CD4-positive, alpha-beta T cell treated with Interferon gamma for 1 hour (primary cell): ENCODE measurements around the gene TOR1A.
"Not testable (repeated sequence)": the region's sequence is repeated elsewhere in the genome, so short reads cannot be mapped to it uniquely, and the experiment has no call there.

Experiments used
- DNase-seq: peaks from one replicate; pipeline ENCODE4 v3.0.0-alpha.2; 2020

Gene TOR1A

GRCh38 chr9:129816501-129817435, 7.2 kb downstream of the TOR1A start:
- no peak for DNase-seq

DNA sequence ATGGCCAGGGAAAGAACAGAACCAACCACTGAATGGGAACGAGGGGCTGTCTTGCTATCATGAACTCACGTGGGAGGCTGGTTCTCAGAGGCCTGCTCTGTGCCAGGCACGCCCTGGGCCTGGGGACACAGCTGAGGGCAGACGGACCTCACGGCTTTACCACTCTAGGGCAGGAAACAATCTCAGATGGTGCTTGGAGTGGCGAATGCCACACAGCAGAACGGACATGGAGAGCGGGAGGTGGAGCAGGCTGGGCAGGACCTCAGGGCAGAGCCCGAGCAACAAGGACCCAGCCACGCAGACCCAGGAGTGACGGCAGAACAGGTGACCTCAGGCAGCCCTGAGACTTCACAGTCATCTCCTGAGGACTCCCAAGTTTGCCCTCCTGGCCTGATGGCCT, 8.7 kb downstream of the TOR1A start:
- DNase-seq = no peak

GRCh38 chr9:129814432-129815223, 9.3 kb downstream of the TOR1A start:
- DNase-seq = no peak

GRCh38 chr9:129813661-129814060, 10.3 kb downstream of the TOR1A start:
- DNase-seq = no peak

- no peak for DNase-seq
Observed at GRCh38 chr9:129812385-129812784, 11.6 kb downstream of the TOR1A start.

- no peak for DNase-seq
Observed at GRCh38 chr9:129811967-129812363, 12.0 kb downstream of the TOR1A start.

DNA sequence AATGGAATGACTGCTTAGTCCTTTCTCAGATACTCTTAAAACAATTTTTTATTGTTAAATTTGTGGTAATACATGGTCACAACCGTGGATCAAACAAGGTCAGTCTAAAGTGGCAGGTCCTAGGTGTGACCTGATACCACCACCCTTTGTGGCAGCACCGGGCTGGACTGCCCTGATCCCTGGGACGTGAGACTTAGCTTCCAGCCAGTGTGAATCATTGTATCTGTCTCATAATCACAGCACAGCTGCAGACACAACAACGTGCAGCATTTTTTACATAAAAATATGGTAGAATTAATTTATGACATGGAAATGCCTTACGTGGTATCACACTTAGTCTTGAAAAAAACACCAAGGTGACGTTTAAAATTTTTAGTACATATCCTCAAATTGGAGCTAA, 13.1 kb downstream of the TOR1A start:
- no peak for DNase-seq

- no peak for DNase-seq
Observed at GRCh38 chr9:129810116-129810515, 13.8 kb downstream of the TOR1A start.

DNA sequence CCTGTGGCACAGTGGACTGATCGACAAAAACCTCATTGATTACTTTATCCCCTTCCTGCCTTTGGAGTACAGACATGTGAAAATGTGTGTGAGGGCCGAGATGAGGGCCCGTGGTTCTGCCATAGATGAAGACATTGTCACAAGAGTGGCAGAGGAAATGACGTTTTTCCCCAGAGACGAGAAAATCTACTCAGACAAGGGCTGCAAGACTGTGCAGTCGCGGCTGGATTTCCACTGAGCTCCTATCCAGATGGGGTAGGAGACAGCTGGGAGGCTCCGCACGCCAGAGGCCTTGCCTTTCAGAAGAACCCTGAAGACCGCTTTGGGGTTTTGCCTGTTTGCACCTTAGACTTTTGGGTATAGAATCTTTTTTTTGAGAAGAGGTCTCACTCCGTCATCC, 14.6 kb downstream of the TOR1A start:
- no peak for DNase-seq

GRCh38 chr9:129806061-129806460, 17.9 kb downstream of the TOR1A start:
- no peak for DNase-seq

GRCh38 chr9:129803676-129804060, 20.3 kb downstream of the TOR1A start:
- no peak for DNase-seq

GRCh38 chr9:129802833-129803675, 20.9 kb downstream of the TOR1A start, which contains the start of gene TOR1B:
TOR1B (plus strand) TSS chr9:129803184; CDS start chr9:129803213, 29 bp downstream.
- peak; percentile 94 for DNase-seq

DNA sequence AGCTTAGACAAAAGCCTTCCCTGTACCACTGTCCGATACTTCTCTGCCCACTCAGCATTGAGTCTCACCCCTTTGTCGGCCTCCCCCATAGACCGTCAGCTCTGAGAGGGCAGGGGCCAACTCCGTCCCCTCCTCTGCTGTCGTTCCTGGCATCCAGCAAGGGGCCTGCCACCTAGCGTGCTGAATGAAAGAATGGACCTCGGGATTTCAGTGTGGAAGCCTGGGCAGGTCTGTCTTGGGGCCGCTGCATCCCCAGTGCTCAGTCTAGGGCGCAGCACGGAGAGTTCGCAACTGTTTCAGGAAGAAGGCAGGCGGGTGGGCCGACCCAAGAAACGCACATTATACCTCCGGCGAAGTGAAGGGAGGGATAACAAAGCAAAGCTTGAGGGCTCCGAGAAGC, 22.4 kb downstream of the TOR1A start:
- DNase-seq = no peak

DNA sequence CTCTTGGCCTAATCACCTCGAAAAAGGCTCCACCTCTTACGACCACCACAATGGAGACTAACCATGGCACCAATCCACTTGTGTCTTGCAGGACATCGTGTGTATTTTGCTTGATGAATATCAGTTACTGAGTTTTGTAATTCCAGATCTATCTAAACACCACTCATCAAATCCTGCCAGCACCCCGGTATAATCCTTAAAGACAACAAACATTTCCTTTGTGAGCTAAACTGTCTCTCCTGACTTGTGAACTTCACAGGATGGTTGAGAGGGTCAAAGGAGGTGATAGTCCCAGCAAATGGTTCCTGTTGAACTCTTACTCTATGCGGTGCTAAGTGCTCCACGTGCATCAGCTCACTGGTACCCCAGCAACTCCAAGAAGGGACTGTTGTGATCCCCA, 25.0 kb downstream of the TOR1A start:
- no peak for DNase-seq

GRCh38 chr9:129796029-129796428, 27.9 kb downstream of the TOR1A start:
- DNase-seq = not testable (repeated sequence)

DNA sequence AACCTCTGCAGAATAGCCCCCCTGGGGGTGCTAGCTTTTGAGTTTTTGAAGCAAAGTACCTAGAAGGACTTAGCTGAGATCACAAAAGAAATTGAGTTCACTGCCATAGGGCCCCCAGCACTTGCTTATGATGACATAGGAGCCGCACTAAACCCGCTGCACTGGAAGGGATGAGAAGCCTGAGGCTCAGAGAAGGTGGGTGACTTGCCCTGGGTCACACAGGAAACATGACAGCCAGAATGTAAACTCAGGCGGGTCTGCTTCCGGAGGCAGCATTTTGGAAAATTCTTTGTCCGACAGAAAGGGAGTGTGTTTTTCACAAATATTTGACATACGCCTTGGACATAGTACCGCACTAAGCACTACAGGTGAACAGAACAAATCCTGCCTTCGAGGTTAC, 29.4 kb downstream of the TOR1A start:
- DNase-seq = no peak

DNA sequence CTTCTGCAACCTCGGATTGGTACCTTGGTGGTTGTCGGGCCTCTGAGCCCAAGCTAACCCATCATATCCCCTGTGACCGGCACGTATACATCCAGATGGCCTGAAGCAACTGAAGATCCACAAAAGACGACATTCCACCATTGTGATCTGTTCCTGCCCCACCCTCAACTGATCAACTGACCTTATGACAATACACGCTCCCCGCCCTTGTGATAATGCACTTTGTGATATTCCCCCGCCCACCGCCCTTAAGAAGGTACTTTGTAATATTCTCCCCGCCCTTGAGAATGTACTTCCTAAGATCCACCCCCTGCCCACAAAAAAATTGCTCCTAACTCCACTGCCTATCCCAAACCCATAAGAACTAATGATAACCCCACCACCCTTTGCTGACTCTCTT, 37.5 kb downstream of the TOR1A start:
- DNase-seq = no peak

- no peak for DNase-seq
Observed at GRCh38 chr9:129785866-129786265, 38.1 kb downstream of the TOR1A start.

DNA sequence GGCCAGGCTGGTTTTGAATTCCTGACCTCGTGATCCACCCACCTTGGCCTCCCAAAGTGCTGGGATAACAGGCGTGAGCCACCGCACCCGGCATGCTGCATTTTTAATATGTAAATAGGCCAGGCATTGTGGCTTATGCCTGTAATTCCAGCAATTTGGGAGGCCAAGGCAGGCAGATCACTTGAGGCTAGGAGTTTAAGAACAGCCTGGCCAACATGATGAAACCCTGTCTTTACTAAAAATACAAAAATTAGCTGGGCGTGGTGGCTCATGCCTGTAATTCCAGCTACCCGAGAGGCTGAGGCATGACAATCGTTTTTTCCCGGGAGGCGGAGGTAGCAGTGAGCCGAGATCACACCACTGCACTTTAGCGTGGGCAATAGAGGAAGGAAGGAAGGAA, 39.0 kb downstream of the TOR1A start:
- DNase-seq = not testable (repeated sequence)

DNA sequence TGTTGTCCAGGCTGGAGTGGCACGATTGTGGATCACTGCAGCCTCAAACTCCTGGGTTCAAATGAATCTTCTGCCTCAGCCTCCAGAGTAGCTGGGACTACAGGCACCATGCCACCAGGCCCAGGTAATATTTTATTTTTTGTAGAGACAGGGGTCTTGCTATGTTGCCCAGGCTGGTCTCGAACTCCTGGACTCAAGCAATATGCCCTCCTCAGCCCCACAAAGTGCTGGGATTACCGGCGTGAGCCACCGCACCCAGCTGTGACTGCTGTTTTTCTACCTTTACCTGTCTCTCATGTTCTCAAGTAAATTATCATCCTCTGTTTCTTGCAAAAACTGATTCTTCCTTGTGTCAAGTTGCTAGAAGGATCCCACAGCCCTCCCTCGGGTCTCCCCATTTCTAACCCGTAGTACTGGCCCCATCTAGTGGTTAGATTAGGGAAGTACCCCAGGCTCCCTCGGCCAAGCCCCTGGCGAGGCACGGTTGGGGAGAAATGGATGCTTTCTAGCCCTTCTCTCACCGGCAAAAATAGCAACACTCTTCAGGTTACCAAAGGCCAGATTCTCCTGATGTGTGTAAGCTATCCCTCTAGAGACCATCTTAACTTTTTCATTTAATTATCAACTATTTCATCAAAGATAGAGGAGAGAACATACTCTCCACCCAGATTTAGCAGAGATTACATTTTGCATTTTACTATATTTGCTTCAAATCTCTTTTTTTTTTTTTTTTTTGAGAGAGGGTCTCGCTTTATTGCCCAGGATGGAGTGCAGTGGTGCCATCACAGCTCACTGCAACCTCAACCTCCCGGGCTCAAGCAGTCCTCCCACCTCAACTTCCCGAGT, 40.2 kb downstream of the TOR1A start:
- peak; percentile 66 for DNase-seq

DNA sequence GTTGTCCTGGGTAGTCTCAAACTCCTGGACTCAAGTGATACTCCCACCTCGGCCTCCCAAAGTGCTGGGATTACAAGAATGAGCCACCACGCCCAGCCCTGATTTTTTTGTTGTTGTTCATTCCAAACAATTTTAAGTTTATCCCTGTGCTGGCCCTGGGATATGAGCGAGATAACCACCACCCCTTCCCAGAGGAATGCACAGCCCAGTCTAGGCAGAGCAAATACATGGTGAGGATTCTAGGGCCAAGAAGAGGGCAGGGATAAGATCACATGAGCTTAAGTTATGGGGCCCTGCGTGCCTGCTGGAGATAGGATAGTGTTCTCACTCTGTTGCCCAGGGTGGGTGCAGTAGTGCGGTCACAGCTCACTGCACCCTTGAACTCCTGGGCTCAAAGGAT, 42.0 kb downstream of the TOR1A start:
- no peak for DNase-seq

- DNase-seq = no peak
Observed at GRCh38 chr9:129781131-129781530, 42.8 kb downstream of the TOR1A start.
